HG03135 (cell line): ENCODE data around the gene NOTCH3.

Experiments
- ATAC-seq: cut with Tn5 transposase; IDR thresholded peaks from one replicate; pipeline ENCODE4 v1.9.1; 2021; ENCODE audit warnings: mild to moderate bottlenecking, moderate library complexity; ENCODE audit not compliant: unreplicated experiment

The NOTCH3 gene

DNA sequence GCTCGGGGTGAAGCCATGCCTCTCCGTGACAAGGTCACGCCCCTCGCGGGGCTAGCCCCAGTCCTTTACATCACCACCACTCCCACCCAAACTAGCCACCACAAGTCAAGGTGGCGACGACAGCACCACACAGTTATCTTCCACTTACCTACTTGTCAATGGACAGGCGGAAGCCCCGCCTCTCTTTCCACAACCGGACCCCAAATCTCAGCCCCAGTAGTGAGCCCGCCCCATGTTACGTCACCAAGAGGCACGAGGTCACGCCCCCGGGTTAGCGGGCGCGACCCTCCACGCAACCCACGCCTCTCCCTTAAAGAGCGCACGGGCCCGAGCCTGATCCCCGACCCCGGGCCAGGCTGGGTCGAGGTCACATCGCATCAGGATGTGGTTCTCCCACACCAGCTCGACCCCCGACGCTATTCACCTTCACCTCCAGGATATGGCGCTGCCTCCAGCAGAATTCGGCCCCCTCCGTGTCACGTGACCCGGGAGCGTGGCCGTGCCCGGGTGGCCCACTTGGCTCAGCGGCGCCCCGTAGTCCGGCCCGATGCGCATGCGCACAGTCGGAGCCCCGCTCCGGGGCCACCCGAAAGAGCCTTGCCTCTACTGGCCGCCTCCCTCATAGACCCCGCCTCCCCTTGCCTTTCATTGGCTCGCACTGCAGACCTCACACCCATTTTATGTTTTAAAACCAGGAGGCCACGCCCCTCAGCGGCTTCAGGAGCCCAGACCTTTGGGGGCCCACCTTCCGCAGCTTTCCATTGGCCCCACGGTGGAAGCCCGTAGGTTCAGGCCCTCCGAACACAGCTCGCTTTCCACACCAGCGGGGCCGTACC, 75.3 kb downstream of the NOTCH3 start:
- peak; percentile 87 for ATAC-seq

GRCh38 chr19:15124572-15125231, 76.1 kb downstream of the NOTCH3 start:
- ATAC-seq, result peak; percentile 6

- ATAC-seq, result no peak
These were observed 76.9 kb downstream of the NOTCH3 start for GRCh38 chr19:15123900-15124299.

GRCh38 chr19:15123031-15123890, 77.5 kb downstream of the NOTCH3 start:
- no peak for ATAC-seq

DNA sequence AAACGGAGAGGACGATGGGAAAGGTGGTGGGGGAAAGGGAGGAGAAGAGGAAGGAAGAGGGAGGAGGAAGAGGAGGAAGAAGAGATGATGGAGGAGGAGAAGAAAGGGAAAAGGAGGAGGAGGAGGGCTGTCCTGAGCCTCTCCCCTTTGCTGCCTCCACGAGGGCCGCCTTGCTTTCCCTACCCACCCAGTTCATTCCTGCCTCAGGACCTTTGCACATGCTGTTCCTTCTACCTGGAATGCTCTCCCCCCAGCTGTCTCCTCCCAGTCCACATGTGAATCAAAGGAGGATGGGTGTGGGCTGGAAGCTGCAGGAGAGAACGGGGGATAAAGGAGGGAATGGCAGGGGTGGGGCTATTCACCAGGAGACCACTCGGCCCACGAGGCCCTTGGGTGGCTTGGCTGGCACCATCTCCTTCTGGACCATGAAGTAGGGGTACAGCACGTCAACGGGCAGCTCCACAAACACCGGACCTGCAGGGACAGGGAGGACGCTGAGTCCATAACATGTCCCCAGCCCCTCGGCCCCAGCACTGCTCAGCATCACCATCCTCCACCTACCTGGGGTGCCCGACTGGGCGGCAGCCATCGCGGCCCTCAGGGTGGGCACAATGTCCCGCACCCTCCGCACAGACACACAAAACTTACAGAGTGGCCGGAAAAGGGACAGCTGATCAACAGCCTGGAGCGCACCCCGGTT, 78.3 kb downstream of the NOTCH3 start:
- ATAC-seq, result no peak

DNA sequence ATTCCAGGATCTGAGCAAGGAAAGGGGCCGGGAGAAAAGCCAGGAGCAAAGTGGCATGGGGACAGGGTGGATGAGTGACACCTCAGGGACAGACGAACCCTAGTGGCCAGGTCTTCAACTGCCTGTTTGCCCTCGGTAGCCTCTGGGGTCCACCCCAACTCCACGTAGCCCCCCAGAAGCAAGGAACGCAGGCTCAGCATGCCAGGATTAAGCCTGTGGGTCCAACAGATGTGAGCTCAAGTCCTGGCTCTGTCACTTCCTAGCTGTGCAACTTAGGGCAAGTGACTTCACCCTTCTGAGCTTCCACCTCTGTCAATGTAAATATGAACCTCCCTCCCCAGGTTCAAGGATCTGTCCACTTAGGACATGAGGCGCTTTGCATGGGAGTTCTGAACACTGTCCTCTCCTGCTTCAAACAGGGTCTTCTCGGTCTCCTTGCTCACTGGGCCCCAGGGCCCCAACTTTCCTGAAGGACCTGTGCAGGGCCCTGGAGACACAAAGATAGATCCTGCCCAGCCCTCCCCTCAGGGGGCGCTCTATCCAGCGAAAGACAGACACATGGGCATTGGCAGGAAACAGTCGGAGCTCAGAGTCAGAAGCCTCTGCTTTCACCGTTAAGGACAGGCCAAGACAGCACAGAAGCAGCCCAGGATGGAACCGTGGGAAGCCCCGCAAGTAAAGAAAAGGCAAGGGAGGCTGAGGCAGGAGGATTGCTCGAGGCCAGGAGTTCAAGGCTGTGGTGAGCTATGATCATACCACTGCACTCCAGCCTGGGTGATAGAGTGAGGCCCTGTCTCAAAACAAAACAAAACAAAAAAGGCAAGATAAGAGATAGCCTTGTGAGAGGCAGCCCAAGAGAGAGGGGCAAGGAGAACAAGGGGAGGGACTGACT, 80.4 kb downstream of the NOTCH3 start:
- no peak for ATAC-seq

- no peak for ATAC-seq
These were observed 81.9 kb downstream of the NOTCH3 start for GRCh38 chr19:15118789-15119494.

DNA sequence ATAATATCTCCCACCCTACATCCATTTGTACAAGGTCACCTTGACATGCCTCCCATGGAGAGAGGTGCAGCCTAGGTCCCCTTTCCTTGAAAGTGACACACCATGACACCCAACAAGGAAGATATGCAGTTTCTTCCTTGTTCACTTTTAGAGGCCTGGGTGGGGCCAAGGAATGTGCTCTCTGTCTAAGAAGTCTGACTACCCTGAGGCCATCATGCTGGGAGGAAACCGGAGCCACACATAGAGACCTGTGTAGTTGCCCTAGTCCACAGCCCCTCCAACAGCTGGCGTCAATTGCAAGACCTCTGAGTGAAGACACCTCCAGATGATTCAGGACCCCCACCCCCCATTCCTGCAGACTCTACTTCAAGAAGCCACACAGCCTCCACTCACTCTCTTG, 82.5 kb downstream of the NOTCH3 start:
- ATAC-seq, result no peak

GRCh38 chr19:15116856-15117255, 83.9 kb downstream of the NOTCH3 start:
- ATAC-seq, result no peak

DNA sequence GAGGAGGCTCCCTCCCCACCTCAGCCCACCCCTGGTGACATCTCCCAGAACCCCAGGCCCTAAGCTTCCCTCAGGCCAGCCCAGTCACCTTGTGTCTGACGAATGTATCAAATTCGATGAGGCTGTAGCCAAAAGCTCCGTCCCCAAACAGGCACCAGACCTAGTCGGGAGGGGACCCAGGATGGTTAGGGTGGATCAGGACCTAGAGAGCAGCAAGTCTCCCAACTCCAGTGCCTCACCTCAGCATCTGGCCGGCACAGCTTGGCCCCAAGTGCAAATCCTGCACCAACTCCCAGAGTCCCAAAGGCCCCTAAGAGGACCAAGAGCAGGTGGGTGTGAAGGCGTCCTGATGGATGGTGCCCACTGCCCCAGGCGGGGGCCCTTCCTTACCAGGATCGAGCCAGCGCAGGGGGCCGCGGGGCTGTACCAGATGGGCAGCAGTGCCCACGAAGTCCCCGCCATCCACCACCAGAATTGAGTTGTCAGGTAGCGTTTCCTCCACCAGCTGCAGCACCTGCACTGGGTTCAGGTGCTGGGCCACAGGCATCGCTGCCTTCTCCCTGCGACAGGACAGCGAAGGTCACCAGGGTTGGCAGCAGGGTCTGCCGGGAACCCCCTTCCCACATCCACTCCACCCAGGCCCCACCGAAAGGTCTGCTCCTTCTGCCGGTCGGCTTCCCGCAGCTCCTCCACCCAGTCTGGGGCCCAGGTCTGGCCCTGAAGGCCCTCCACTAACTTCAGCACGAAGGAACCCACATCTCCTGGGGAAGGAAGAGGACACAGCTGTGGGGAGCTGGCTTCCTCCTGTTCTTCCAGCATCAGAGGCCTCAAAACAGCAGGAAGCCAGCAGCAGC, 84.8 kb downstream of the NOTCH3 start:
- no peak for ATAC-seq

DNA sequence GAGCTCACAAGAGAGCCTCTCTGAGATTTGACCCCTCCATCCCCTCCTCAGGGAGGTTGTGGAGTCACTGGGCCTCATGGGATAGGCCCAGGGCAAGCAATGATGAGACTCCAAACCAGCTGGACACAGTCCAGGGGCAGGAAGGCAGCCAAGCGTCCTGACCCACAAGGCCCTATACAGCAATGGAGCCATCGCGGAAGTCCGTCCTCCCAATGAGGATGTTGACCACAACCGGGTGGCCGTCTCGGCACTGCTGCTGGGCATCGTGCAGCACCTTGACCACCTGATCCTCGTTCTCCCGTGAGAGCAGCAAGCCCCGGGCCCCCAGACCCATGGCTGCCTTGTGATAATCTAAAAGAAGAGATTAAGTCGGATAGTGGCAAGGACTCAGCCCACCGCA, 85.7 kb downstream of the NOTCH3 start:
- no peak for ATAC-seq

DNA sequence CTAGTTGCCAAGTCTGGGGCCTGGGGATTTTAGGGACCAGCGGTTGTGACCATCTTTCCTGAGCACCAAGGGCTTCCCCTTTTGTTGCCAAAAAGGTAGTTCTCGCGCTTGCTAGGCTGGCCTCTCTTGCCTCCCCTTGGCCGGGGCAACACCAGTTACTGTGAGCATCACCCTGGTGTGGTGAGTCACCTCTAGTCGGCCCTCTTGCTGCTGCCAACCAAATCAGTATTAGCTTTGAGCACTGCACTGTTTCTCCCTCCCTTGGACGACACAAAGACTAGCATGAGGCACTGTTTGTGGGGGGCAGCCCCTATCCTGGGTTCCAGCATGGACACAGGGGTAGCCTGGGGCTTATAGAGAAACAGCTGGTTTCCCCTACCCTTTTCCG, 86.6 kb downstream of the NOTCH3 start:
- ATAC-seq, result no peak

- ATAC-seq, result no peak
These were observed 87.3 kb downstream of the NOTCH3 start for GRCh38 chr19:15113245-15114152.

- ATAC-seq, result no peak
These were observed 88.4 kb downstream of the NOTCH3 start for GRCh38 chr19:15112385-15112784.

DNA sequence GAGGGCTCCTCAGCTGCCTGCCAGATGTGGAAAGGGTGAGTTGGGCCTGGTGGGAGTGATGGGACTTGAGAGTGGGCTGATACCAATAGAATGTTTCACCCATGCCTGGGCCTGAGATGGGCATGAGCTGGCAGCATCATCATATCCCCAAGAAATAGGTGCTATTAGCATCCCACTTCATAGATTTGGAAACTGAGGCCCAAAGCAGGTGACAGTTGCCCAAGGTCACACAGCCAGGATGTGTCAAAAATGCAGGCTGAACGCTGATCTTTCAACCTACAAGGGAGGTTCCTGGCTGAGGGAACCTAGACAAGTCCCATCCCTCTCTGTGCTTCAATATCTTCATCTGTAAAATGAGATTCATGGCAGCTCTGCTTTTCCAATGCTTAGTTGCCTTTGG, 89.0 kb downstream of the NOTCH3 start:
- ATAC-seq, result no peak

- no peak for ATAC-seq
These were observed 90.4 kb downstream of the NOTCH3 start for GRCh38 chr19:15110418-15110815.

GRCh38 chr19:15109768-15110417, 90.9 kb downstream of the NOTCH3 start:
- ATAC-seq, result no peak
